HEK293T (cell line): ENCODE results near the gene GPR151.

Source experiments
- BHLHE40 ChIP-seq: fragments of 450-650 bp; IDR thresholded peaks from 2 replicates; pipeline ENCODE4 v1.6.1; 2016; ENCODE audit warnings: mild to moderate bottlenecking, moderate library complexity, borderline replicate concordance
- FOXA1 ChIP-seq: fragments of 450-650 bp; IDR thresholded peaks from 2 replicates; pipeline ENCODE4 v1.6.1; 2016; ENCODE audit warnings: mild to moderate bottlenecking
- FOXK2 ChIP-seq: fragments of 450-650 bp; IDR thresholded peaks from 2 replicates; pipeline ENCODE4 v1.6.1; 2016; ENCODE audit warnings: mild to moderate bottlenecking
- FOXM1 ChIP-seq: fragments of 450-650 bp; IDR thresholded peaks from 2 replicates; pipeline ENCODE4 v1.6.1; 2017; ENCODE audit warnings: mild to moderate bottlenecking, borderline replicate concordance
- NFRKB ChIP-seq: fragments of 450-650 bp; IDR thresholded peaks from 2 replicates; pipeline ENCODE4 v1.6.1; 2016; ENCODE audit warnings: mild to moderate bottlenecking, moderate library complexity
- SP1 ChIP-seq: fragments of 450-650 bp; IDR thresholded peaks from 2 replicates; pipeline ENCODE4 v1.6.1; 2017
- SUZ12 ChIP-seq: fragments of 450-650 bp; IDR thresholded peaks from 2 replicates; pipeline ENCODE4 v1.6.1; 2016; ENCODE audit warnings: mild to moderate bottlenecking
- TARDBP ChIP-seq: fragments of 450-650 bp; IDR thresholded peaks from 2 replicates; pipeline ENCODE4 v1.6.1; 2016
- ZNF384 ChIP-seq: fragments of 450-650 bp; IDR thresholded peaks from 2 replicates; pipeline ENCODE4 v1.6.1; 2016
- TF ChIP-seq, protein P1 (sequence below): fragments of 450-650 bp; IDR thresholded peaks from 2 replicates; pipeline ENCODE4 v1.6.1; 2016

DNA sequence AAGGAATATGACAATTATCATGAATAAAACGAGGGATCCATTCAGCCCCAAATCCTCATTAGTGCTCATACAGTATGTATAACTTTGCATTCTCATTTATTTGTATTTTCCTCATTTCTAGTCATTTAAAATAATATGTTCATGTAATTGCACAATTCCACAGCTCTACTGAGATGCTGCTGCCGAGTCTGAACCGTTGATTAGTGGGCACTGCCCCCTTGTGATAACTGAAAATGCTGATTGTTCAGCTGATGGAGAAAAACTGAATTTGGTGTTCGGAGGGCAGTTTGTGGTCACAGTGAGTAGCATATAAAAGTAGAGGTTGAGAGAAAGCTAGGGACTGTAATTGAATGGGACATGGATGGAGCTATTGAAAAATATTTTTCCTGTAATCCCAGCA is 12.2 kb upstream of the GPR151 start:
- TF ChIP-seq TARDBP (no peak), FOXK2 (no peak), SUZ12 (no peak), FOXM1 (no peak), FOXA1 (no peak), NFRKB (no peak), SP1 (no peak), BHLHE40 (no peak), ZNF384 (no peak)
- TF ChIP-seq, protein P1, sequence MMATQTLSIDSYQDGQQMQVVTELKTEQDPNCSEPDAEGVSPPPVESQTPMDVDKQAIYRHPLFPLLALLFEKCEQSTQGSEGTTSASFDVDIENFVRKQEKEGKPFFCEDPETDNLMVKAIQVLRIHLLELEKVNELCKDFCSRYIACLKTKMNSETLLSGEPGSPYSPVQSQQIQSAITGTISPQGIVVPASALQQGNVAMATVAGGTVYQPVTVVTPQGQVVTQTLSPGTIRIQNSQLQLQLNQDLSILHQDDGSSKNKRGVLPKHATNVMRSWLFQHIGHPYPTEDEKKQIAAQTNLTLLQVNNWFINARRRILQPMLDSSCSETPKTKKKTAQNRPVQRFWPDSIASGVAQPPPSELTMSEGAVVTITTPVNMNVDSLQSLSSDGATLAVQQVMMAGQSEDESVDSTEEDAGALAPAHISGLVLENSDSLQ, result no peak
